Measurements from ENCODE around the gene TRIM29. TPM values are rescaled to one million over a fixed set of nuclear protein-coding genes. Genes with fewer than 3 reads are reported as not detected.
A peak's percentile ranks its signal among the peaks of the same experiment; 100 is the strongest.

The TRIM29 gene
- total and polyA plus RNA-seq, 2 of the 13 experiments (the other 11 are each of a cell fraction or from before 2014, with no cell fraction given), result 0.86 TPM

DNA sequence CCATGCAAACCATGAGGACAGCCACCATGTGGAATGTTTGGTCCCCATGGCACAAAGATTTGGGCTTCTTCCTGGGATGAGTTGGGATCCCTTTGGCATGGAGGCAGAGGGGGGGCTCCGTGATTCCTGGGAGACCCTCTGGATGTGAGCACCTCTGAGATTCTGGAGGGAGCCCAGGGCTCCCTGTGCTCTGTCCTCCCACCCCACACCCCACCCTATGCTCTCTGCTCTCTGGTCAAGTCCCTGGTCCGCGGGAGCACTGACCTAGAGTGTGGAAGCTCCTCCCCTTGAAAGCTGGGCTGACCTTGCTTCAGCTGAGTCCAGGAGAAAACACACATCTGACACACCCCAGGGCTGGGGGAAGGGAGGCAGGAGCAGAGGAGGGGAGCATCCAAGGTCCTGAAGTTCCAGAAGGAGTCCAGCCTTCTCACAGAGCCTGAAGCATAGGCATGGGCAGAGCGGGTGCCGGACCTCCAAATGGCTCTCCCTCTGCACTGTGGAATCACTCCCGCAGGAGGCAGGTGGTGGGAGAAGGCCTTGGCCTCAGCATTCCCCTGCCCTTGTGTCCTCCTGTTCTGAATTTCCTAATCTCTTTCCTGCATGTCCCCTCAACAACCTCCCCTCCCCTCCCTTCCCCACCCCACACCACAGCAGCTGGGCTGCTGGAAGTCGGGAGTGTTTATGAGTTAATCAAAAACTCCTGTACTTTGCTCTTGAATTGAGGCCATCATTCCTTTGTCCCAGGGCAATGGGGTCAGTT is 47.2 kb upstream of the TRIM29 start (continued):
- TF ChIP-seq RORA (CRISPR knock-in tag; IDR thresholded peaks at IDR 0.05), result no peak
- TF ChIP-seq NR2F1 (CRISPR knock-in tag; IDR thresholded peaks at IDR 0.05), result peak; percentile 50 to 56; a peak in 2 of 4 replicates
- TF ChIP-seq ZNF441 (CRISPR knock-in tag; IDR thresholded peaks at IDR 0.05; ENCODE audit: borderline replicate concordance), result no peak; the same call in 1 of the 2 replicates
- TF ChIP-seq, protein P1, sequence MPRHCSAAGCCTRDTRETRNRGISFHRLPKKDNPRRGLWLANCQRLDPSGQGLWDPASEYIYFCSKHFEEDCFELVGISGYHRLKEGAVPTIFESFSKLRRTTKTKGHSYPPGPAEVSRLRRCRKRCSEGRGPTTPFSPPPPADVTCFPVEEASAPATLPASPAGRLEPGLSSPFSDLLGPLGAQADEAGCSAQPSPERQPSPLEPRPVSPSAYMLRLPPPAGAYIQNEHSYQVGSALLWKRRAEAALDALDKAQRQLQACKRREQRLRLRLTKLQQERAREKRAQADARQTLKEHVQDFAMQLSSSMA (CRISPR knock-in tag; IDR thresholded peaks at IDR 0.05), result no peak
- TF ChIP-seq RBAK (CRISPR knock-in tag; IDR thresholded peaks at IDR 0.05), result 0 out of 2 replicates have a peak, but pooled peaks have one; percentile 30
- TF ChIP-seq ZNF891 (CRISPR knock-in tag; IDR thresholded peaks at IDR 0.05), result peak; percentile 63; the same call in 1 of the 2 replicates
- no peak for TF ChIP-seq TEAD3 (CRISPR knock-in tag; optimal IDR thresholded peaks at IDR 0.05; ENCODE audit: borderline replicate concordance)
- TF ChIP-seq RNF2 (conservative IDR thresholded peaks at IDR 0.05; ENCODE audit: low read depth), result no peak
- 0 out of 2 replicates have a peak, but pooled peaks have one; percentile 19 for TF ChIP-seq NR1H2 (CRISPR knock-in tag; IDR thresholded peaks at IDR 0.05; ENCODE audit: borderline replicate concordance, low read depth)
- peak; percentile 45 for TF ChIP-seq THAP11 (CRISPR knock-in tag; IDR thresholded peaks at IDR 0.05)
- no peak; the same call in 1 of the 2 replicates for TF ChIP-seq ZNF709 (CRISPR knock-in tag; IDR thresholded peaks at IDR 0.05)
- TF ChIP-seq KLF15 (CRISPR knock-in tag; IDR thresholded peaks at IDR 0.05; ENCODE audit: borderline replicate concordance), result no peak; the same call in 1 of the 2 replicates
- no peak for TF ChIP-seq ZNF101 (CRISPR knock-in tag; IDR thresholded peaks at IDR 0.05; ENCODE audit: borderline replicate concordance, low read depth)
- TF ChIP-seq, protein P2, sequence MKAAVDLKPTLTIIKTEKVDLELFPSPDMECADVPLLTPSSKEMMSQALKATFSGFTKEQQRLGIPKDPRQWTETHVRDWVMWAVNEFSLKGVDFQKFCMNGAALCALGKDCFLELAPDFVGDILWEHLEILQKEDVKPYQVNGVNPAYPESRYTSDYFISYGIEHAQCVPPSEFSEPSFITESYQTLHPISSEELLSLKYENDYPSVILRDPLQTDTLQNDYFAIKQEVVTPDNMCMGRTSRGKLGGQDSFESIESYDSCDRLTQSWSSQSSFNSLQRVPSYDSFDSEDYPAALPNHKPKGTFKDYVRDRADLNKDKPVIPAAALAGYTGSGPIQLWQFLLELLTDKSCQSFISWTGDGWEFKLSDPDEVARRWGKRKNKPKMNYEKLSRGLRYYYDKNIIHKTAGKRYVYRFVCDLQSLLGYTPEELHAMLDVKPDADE (CRISPR knock-in tag; IDR thresholded peaks at IDR 0.05), result no peak
- TF ChIP-seq ZBTB38 (CRISPR knock-in tag; IDR thresholded peaks at IDR 0.05), result no peak; the same call in 1 of the 2 replicates
- TF ChIP-seq ZNF703 (CRISPR knock-in tag; IDR thresholded peaks at IDR 0.05; ENCODE audit: borderline replicate concordance), result no peak
- TF ChIP-seq MTF1 (CRISPR knock-in tag; IDR thresholded peaks at IDR 0.05), result no peak
- TF ChIP-seq, protein P3, sequence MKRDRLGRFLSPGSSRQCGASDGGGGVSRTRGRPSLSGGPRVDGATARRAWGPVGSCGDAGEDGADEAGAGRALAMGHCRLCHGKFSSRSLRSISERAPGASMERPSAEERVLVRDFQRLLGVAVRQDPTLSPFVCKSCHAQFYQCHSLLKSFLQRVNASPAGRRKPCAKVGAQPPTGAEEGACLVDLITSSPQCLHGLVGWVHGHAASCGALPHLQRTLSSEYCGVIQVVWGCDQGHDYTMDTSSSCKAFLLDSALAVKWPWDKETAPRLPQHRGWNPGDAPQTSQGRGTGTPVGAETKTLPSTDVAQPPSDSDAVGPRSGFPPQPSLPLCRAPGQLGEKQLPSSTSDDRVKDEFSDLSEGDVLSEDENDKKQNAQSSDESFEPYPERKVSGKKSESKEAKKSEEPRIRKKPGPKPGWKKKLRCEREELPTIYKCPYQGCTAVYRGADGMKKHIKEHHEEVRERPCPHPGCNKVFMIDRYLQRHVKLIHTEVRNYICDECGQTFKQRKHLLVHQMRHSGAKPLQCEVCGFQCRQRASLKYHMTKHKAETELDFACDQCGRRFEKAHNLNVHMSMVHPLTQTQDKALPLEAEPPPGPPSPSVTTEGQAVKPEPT (CRISPR knock-in tag; IDR thresholded peaks at IDR 0.05; ENCODE audit: low read depth), result 0 out of 2 replicates have a peak, but pooled peaks have one; percentile 60
- TF ChIP-seq KMT2A (CRISPR knock-in tag; IDR thresholded peaks at IDR 0.05), result no peak
- no peak for TF ChIP-seq POLR2AphosphoS2 (IDR thresholded peaks at IDR 0.05; ENCODE audit: low read depth, low read length)
- TF ChIP-seq ISL2 (CRISPR knock-in tag; IDR thresholded peaks at IDR 0.05), result peak; percentile 41; the same call in 1 of the 2 replicates
- TF ChIP-seq, protein P4, sequence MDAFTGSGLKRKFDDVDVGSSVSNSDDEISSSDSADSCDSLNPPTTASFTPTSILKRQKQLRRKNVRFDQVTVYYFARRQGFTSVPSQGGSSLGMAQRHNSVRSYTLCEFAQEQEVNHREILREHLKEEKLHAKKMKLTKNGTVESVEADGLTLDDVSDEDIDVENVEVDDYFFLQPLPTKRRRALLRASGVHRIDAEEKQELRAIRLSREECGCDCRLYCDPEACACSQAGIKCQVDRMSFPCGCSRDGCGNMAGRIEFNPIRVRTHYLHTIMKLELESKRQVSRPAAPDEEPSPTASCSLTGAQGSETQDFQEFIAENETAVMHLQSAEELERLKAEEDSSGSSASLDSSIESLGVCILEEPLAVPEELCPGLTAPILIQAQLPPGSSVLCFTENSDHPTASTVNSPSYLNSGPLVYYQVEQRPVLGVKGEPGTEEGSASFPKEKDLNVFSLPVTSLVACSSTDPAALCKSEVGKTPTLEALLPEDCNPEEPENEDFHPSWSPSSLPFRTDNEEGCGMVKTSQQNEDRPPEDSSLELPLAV (CRISPR knock-in tag; conservative IDR thresholded peaks at IDR 0.05; ENCODE audit: low read depth), result no peak
- TF ChIP-seq ZFP90 (CRISPR knock-in tag; IDR thresholded peaks at IDR 0.05; ENCODE audit: borderline replicate concordance), result no peak
- no peak for TF ChIP-seq ARNT (IDR thresholded peaks at IDR 0.05)
- no peak for TF ChIP-seq PHF5A (CRISPR knock-in tag; IDR thresholded peaks at IDR 0.05; ENCODE audit: low read depth, unreplicated experiment)
- TF ChIP-seq ZNF616 (CRISPR knock-in tag; IDR thresholded peaks at IDR 0.05; ENCODE audit: low read depth), result no peak

Data from HepG2 (cell line).